K562 (cell line): Measurements from ENCODE around the gene ATXN1. TPM values are rescaled to one million over a fixed set of nuclear protein-coding genes. Genes with fewer than 3 reads are reported as not detected.

ENCODE experiments used
- BRF2 ChIP-seq: IDR thresholded peaks from 3 replicates; pipeline ENCODE4 v1.6.1; 2011; ENCODE audit warnings: borderline replicate concordance, mild to moderate bottlenecking; ENCODE audit not compliant: insufficient read length, insufficient read depth
- EGR1 ChIP-seq: fragments of 450-650 bp; conservative IDR thresholded peaks from 2 replicates; pipeline ENCODE4 v1.6.1; 2017; ENCODE audit warnings: mild to moderate bottlenecking
- PHF8 ChIP-seq: fragments of 200-600 bp; sonication (generic); IDR thresholded peaks from 2 replicates; pipeline ENCODE4 v1.6.1; 2012; ENCODE audit warnings: mixed run types, mild to moderate bottlenecking, inconsistent platforms, low read length, moderate library complexity, borderline replicate concordance
- RERE ChIP-seq: sonication (generic); formaldehyde crosslinking; IDR thresholded peaks from 2 replicates; pipeline ENCODE4 v1.8.0; 2023; ENCODE audit warnings: missing genetic modification reagents, mild to moderate bottlenecking, borderline replicate concordance
- SAFB2 ChIP-seq: fragments of 200-400 bp; formaldehyde crosslinking; IDR thresholded peaks from 2 replicates; pipeline ENCODE4 v1.6.1; 2018; ENCODE audit warnings: borderline replicate concordance, low read length, low read depth, moderate library complexity; ENCODE audit not compliant: severe bottlenecking
- YY1 ChIP-seq, 3 experiments: IDR thresholded peaks; 2 replicates each; pipeline ENCODE4 v1.6.1; 2011; ENCODE audit warnings: low read length in 2 of 3, mild to moderate bottlenecking in 2 of 3, moderate library complexity in 2 of 3, borderline replicate concordance in 1 of 3, control low read depth in 1 of 3, low read depth in 1 of 3; ENCODE audit not compliant: insufficient read depth in 3 of 3, insufficient replicate concordance in 2 of 3, control insufficient read depth in 1 of 3, insufficient read length in 1 of 3; ENCODE audit errors: extremely low read depth in 1 of 3
- ZNF134 ChIP-seq: fragments of 250-450 bp; sonication (Bioruptor Pico); conservative IDR thresholded peaks from 2 replicates; pipeline ENCODE4 v1.4.0; 2020
- polyA plus RNA-seq, 8 experiments: library from polyadenylated mRNA; depleted of rRNA in 4 of 8; stranded (reverse) in 5 of 8; unstranded in 3 of 8; fragments of >200 nt; fragmentation: Nextera tagmentation in 2 of 8; fragmentation: Illumina TruSeq in 1 of 8; extraction: Ambion mirVana in 2 of 8; extraction: Trizol in 1 of 8; gene quantifications; 2 replicates each; pipeline versions ENCODE4 v1.2.1 to v1.2.3, GENCODE V29; 2011 to 2014; ENCODE audit warnings: inconsistent platforms in 1 of 8, missing spikeins in 1 of 8
- total RNA-seq, 7 experiments: library from RNA; depleted of rRNA in 6 of 7; stranded (reverse); fragments of >200 nt in 6 of 7; fragmentation: Illumina TruSeq in 2 of 7; extraction: Trizol in 2 of 7; gene quantifications; 2 replicates each; pipeline versions ENCODE4 v1.2.1 to v1.2.3, GENCODE V29; 2011 to 2021; ENCODE audit warnings: low replicate concordance in 1 of 7

ATXN1 gene
- total and polyA plus RNA-seq, 9 of the 15 experiments (the other 6 are each of a cell fraction or from before 2014, with no cell fraction given): under 0.01 to 1.2 (median 0.58) TPM

- peak; percentile 37; the same call in 1 of the 2 replicates for TF ChIP-seq PHF8
- TF ChIP-seq RERE (CRISPR knock-in tag): no peak
- no peak for TF ChIP-seq ZNF134 (CRISPR knock-in tag)
- no peak for TF ChIP-seq SAFB2
- TF ChIP-seq YY1 (IDR thresholded peaks at IDR 0.05; ENCODE audit: borderline replicate concordance in 1 of 3, control insufficient read depth in 1 of 3, extremely low read depth in 1 of 3, insufficient read depth in 3 of 3, insufficient read length in 1 of 3, insufficient replicate concordance in 2 of 3, low read depth in 1 of 3, low read length in 2 of 3): no peak
- TF ChIP-seq BRF2: no peak
- TF ChIP-seq EGR1: no peak
Observed at GRCh38 chr6:16322666-16323312, 438.5 kb downstream of the ATXN1 start (continued).
